HepG2 (cell line): ENCODE results near the gene ASGR1. TPM values are rescaled to one million over a fixed set of nuclear protein-coding genes. Genes with fewer than 3 reads are reported as not detected.

Experiments used
- ATAC-seq: fragments of 200-7000 bp; cut with Tn5 transposase; 3 replicates; pipeline ENCODE4 v1.9.1; 2020; ENCODE audit warnings: mild to moderate bottlenecking, moderate library complexity
- BruUV-seq: library from RNA; stranded (reverse); fragments of 400-500 nt; replicated peaks from 2 replicates; lab custom pipeline; 2021; lab: Mats Ljungman, UMichigan
- CTCF ChIA-PET: fragments of 300-600 bp; formaldehyde crosslinking; extraction: SDS; loops from one replicate; lab custom pipeline; 2021; ENCODE audit warnings: low total read pairs, inconsistent platforms, low intra/inter-chr PET ratio; lab: Yijun Ruan, JAX
- POLR2A ChIA-PET: fragments of 350-600 bp; sonication (Branson Sonifier 250); formaldehyde crosslinking; loops from one replicate; lab custom pipeline; 2020; ENCODE audit warnings: antibody characterized with exemption, inconsistent platforms; lab: Yijun Ruan, JAX
- DNase-seq: peaks from one replicate; pipeline ENCODE4 v3.0.0-alpha.2; 2015; ENCODE audit warnings: low spot score
- FAIRE-seq: peaks from 3 replicates; lab custom pipeline; 2011; peaks lifted over from hg19 to GRCh38; lab: Jason Lieb, UNC
- H2AFZ ChIP-seq: one replicate; pipeline ENCODE4 v1.6.1; 2011; ENCODE audit warnings: low read length, inconsistent platforms
- H3K27ac ChIP-seq: fragments of 300-600 bp; 3 replicates; pipeline ENCODE4 v1.8.0; 2011; ENCODE audit warnings: mixed run types, mild to moderate bottlenecking, mixed read lengths, low read length, inconsistent platforms; ENCODE audit not compliant: insufficient read depth; ENCODE audit errors: extremely low read length
- H3K27me3 ChIP-seq, 2 experiments: fragments of 200-600 bp in 1 of 2; 2 replicates in 1 of 2; 3 replicates in 1 of 2; pipeline versions ENCODE4 v1.6.0 to v1.8.0; 2011; ENCODE audit warnings: low read length in 2 of 2, mild to moderate bottlenecking in 2 of 2, moderate library complexity in 2 of 2, inconsistent platforms in 1 of 2; ENCODE audit not compliant: insufficient read depth in 2 of 2, control insufficient read depth in 1 of 2
- H3K36me3 ChIP-seq, 2 experiments: fragments of 200-600 bp in 1 of 2; replicated peaks in 1 of 2; 2 replicates in 1 of 2; 3 replicates in 1 of 2; pipeline versions ENCODE4 v1.5.1 to v1.8.0; 2011; ENCODE audit warnings: low read length in 2 of 2, inconsistent platforms in 1 of 2; ENCODE audit not compliant: insufficient read depth in 2 of 2, control insufficient read depth in 1 of 2
- H3K4me1 ChIP-seq: 2 replicates; pipeline ENCODE4 v1.5.1; 2012; ENCODE audit warnings: low read length, inconsistent platforms; ENCODE audit not compliant: insufficient read depth
- H3K4me2 ChIP-seq: 2 replicates; pipeline ENCODE4 v1.6.0; 2011; ENCODE audit warnings: low read depth, low read length, inconsistent platforms
- H3K4me3 ChIP-seq, 3 experiments: fragments of 200-600 bp in 1 of 3; sonication (generic), shearing (Covaris generic) in 1 of 3; replicated peaks in 1 of 3; 2 replicates each; pipeline ENCODE4 v1.5.1; 2011 to 2016; ENCODE audit warnings: low read length in 3 of 3, inconsistent platforms in 2 of 3, low read depth in 2 of 3, mild to moderate bottlenecking in 2 of 3, control low read depth in 1 of 3, mixed read lengths in 1 of 3; ENCODE audit not compliant: insufficient read depth in 1 of 3
- H3K79me2 ChIP-seq: one replicate; pipeline ENCODE4 v1.6.1; 2011; ENCODE audit warnings: low read length, inconsistent platforms; ENCODE audit not compliant: insufficient read depth
- H3K9ac ChIP-seq: 2 replicates; pipeline ENCODE4 v1.6.0; 2011; ENCODE audit warnings: mild to moderate bottlenecking, low read depth, low read length, inconsistent platforms; ENCODE audit not compliant: insufficient read depth
- H3K9me3 ChIP-seq: 2 replicates; pipeline ENCODE4 v1.5.1; 2012; ENCODE audit warnings: mild to moderate bottlenecking, low read length
- H4K20me1 ChIP-seq: 2 replicates; pipeline ENCODE4 v1.6.0; 2011; ENCODE audit warnings: inconsistent platforms, mild to moderate bottlenecking, low read length, moderate library complexity; ENCODE audit not compliant: insufficient read depth
- ADNP ChIP-seq: sonication (generic); formaldehyde crosslinking; IDR thresholded peaks from 2 replicates; pipeline ENCODE4 v1.4.0; 2020; ENCODE audit warnings: missing genetic modification reagents
- ATF3 ChIP-seq: sonication (generic); formaldehyde crosslinking; IDR thresholded peaks from 2 replicates; pipeline ENCODE4 v1.4.0; 2020; ENCODE audit warnings: missing genetic modification reagents
- ATF7-NPFF ChIP-seq: sonication (generic); formaldehyde crosslinking; IDR thresholded peaks from 2 replicates; pipeline ENCODE4 v1.8.1; 2023; ENCODE audit warnings: mild to moderate bottlenecking, low read depth, missing genetic modification reagents, moderate library complexity
- CHD2 ChIP-seq: IDR thresholded peaks from 2 replicates; pipeline ENCODE4 v1.6.1; 2011; ENCODE audit warnings: low read depth, low read length, improper control_type of control experiment
- EP300 ChIP-seq, 3 experiments: sonication (generic) in 1 of 3; formaldehyde crosslinking in 1 of 3; IDR thresholded peaks; 2 replicates each; pipeline versions ENCODE4 v1.5.1 to v1.6.1; 2011 to 2020; ENCODE audit warnings: low read depth in 2 of 3, low read length in 2 of 3, borderline replicate concordance in 1 of 3, improper control_type of control experiment in 1 of 3, mild to moderate bottlenecking in 1 of 3, missing genetic modification reagents in 1 of 3, moderate library complexity in 1 of 3
- ETV6 ChIP-seq: sonication (generic); formaldehyde crosslinking; conservative IDR thresholded peaks from 2 replicates; pipeline ENCODE4 v1.4.0; 2020; ENCODE audit warnings: missing genetic modification reagents
- FOXK2 ChIP-seq: fragments of 450-650 bp; IDR thresholded peaks from 2 replicates; pipeline ENCODE4 v1.6.1; 2016
- HOXA7 ChIP-seq: sonication (generic); formaldehyde crosslinking; IDR thresholded peaks from 2 replicates; pipeline ENCODE4 v1.8.1; 2022; ENCODE audit warnings: mild to moderate bottlenecking, missing genetic modification reagents, moderate library complexity
- NCOA2 ChIP-seq: sonication (generic); formaldehyde crosslinking; IDR thresholded peaks from 2 replicates; pipeline ENCODE4 v1.8.0; 2022; ENCODE audit warnings: inconsistent platforms
- PHF21A ChIP-seq: sonication (generic); formaldehyde crosslinking; IDR thresholded peaks from 2 replicates; pipeline ENCODE4 v1.5.0; 2020; ENCODE audit warnings: mild to moderate bottlenecking, missing genetic modification reagents
- PRPF4 ChIP-seq: fragments of 200-400 bp; formaldehyde crosslinking; IDR thresholded peaks from 2 replicates; pipeline ENCODE4 v1.6.1; 2016; ENCODE audit warnings: low read length, low read depth; ENCODE audit not compliant: poor library complexity, severe bottlenecking
- SMC3 ChIP-seq: IDR thresholded peaks from 2 replicates; pipeline ENCODE4 v1.6.1; 2011; ENCODE audit warnings: low read length, improper control_type of control experiment
- STAG1 ChIP-seq: sonication (generic); formaldehyde crosslinking; IDR thresholded peaks from 2 replicates; pipeline ENCODE4 v1.4.0; 2020; ENCODE audit warnings: missing genetic modification reagents
- TAF1 ChIP-seq: sonication (generic); formaldehyde crosslinking; IDR thresholded peaks from 2 replicates; pipeline ENCODE4 v1.4.0; 2020; ENCODE audit warnings: missing genetic modification reagents
- TSC22D2 ChIP-seq: sonication (generic); formaldehyde crosslinking; IDR thresholded peaks from 2 replicates; pipeline ENCODE4 v1.5.1; 2020; ENCODE audit warnings: missing genetic modification reagents, mild to moderate bottlenecking, borderline replicate concordance
- YY1 ChIP-seq: IDR thresholded peaks from 2 replicates; pipeline ENCODE4 v1.6.1; 2011; ENCODE audit warnings: low read length, low read depth, moderate library complexity, mild to moderate bottlenecking; ENCODE audit not compliant: insufficient read depth, insufficient replicate concordance
- ZBTB14 ChIP-seq: sonication (generic); formaldehyde crosslinking; IDR thresholded peaks from 2 replicates; pipeline ENCODE4 v1.4.0; 2020; ENCODE audit warnings: missing genetic modification reagents
- ZBTB42 ChIP-seq: sonication (generic); formaldehyde crosslinking; IDR thresholded peaks from 2 replicates; pipeline ENCODE4 v1.5.0; 2020; ENCODE audit warnings: mild to moderate bottlenecking, missing genetic modification reagents
- ZFP36L1 ChIP-seq: sonication (generic); formaldehyde crosslinking; IDR thresholded peaks from 2 replicates; pipeline ENCODE4 v1.8.0; 2022; ENCODE audit warnings: mild to moderate bottlenecking, missing genetic modification reagents, moderate library complexity
- ZNF274 ChIP-seq: sonication (generic); formaldehyde crosslinking; IDR thresholded peaks from 2 replicates; pipeline ENCODE4 v1.5.1; 2020; ENCODE audit warnings: mild to moderate bottlenecking, missing genetic modification reagents
- ZNF432 ChIP-seq: sonication (generic); formaldehyde crosslinking; IDR thresholded peaks from 2 replicates; pipeline ENCODE4 v1.5.0; 2020; ENCODE audit warnings: missing genetic modification reagents, mild to moderate bottlenecking, borderline replicate concordance
- ZNF580 ChIP-seq: IDR thresholded peaks from 2 replicates; pipeline ENCODE4 v1.6.1; 2016; ENCODE audit warnings: low read depth, borderline replicate concordance
- ZNF761 ChIP-seq: sonication (generic); formaldehyde crosslinking; conservative IDR thresholded peaks from 2 replicates; pipeline ENCODE4 v1.4.0; 2020; ENCODE audit warnings: mild to moderate bottlenecking, missing genetic modification reagents
- ZNF788 ChIP-seq: sonication (generic); formaldehyde crosslinking; IDR thresholded peaks from 2 replicates; pipeline ENCODE4 v1.5.0; 2020; ENCODE audit warnings: mild to moderate bottlenecking, missing genetic modification reagents, borderline replicate concordance
- WGBS: methylation state at CpG from one replicate; pipeline ENCODE4 v1.1.6; 2017; ENCODE audit warnings: low lambda C conversion rate; 5-methylcytosine and 5-hydroxymethylcytosine counted together
- in situ Hi-C: cut with HindIII; loops from 2 replicates; pipeline ENCODE4 v1.10.0; 2017; ENCODE audit warnings: low pct_unique_long_range_greater_than_20kb; ENCODE audit not compliant: extremely low pct_ligation_motif_present
- intact Hi-C: fragments of 100-400 bp; cut with micrococcal nuclease; formaldehyde crosslinking; loops from one replicate; pipeline ENCODE4 v1.10.0; 2022; ENCODE audit not compliant: unreplicated experiment
- polyA plus RNA-seq, 8 experiments: library from polyadenylated mRNA; depleted of rRNA in 3 of 8; stranded (reverse) in 7 of 8; unstranded in 1 of 8; fragments of >200 nt; fragmentation: Illumina TruSeq in 4 of 8; extraction: Trizol in 4 of 8; gene quantifications; 2 replicates each; pipeline versions ENCODE4 v1.2.1 to v1.2.3, GENCODE V29; 2011 to 2016; ENCODE audit warnings: low read depth in 4 of 8, missing spikeins in 1 of 8, mixed read lengths in 1 of 8; ENCODE audit not compliant: insufficient read depth in 1 of 8
- total RNA-seq, 5 experiments: library from RNA; depleted of rRNA; stranded (reverse); fragments of >200 nt; fragmentation: Illumina TruSeq; extraction: Trizol; gene quantifications; 2 replicates each; pipeline ENCODE4 v1.2.3, GENCODE V29; 2016; ENCODE audit warnings: low read depth in 1 of 5

ASGR1 gene
- total and polyA plus RNA-seq, 2 of the 13 experiments (the other 11 are each of a cell fraction or from before 2014, with no cell fraction given) = 353 to 796 TPM

GRCh38 chr17:7137171-7137943 is 41.8 kb downstream of the ASGR1 start:
- Histone ChIP-seq H3K27ac (no peak overlapping the region), H3K27me3 (no peaks in the 10 kb centered on the region), H3K4me3 (peak overlapping the region in 2 of 3 experiments; percentile 34 to 60; a peak in 3 of 6 replicates), H2AFZ (peak overlapping the region; percentile 81), H4K20me1 (no peaks in the 10 kb centered on the region), H3K4me1 (peaks cover 60% of the 10 kb centered on the region), H3K36me3 (no peaks in the 10 kb centered on the region), H3K9me3 (no peaks in the 10 kb centered on the region), H3K79me2 (no peaks in the 10 kb centered on the region), H3K4me2 (peak overlapping the region; percentile 78), H3K9ac (0 out of 2 replicates have a peak overlapping the region, but pooled peaks have one; percentile 21)
- no TSS peak for BruUV-seq
- POLR2A ChIA-PET = interaction anchor here (0.6 to 3.3 kb wide), 12 partner anchors 23 to 116 kb away, joined by 3 to 16 read pairs (median 6); partner anchors contain the start of genes ACADVL, ASGR2, DLG4 and SLC16A13
- CTCF ChIA-PET = interaction anchor here (2.6 to 4.0 kb wide), 2 partner anchors 85 to 91 kb away, joined by 31 to 64 read pairs; no protein-coding TSS in a partner anchor
- DNase-seq = no peak
- peak; percentile 46 for ATAC-seq
- in situ Hi-C loops (loop anchor here (5.0 kb wide), 1 partner anchor 85 kb away; no protein-coding TSS in a partner anchor), intact Hi-C loops (loop anchor here (5.0 kb wide), 2 partner anchors 40 to 50 kb away; partner anchors contain the start of gene ASGR1)
- FAIRE-seq = no peak
- 25% methylated on average over 13 of the region's 13 CpGs for WGBS
- TF ChIP-seq ETV6 (CRISPR knock-in tag) = 0 out of 2 replicates have a peak, but pooled peaks have one; percentile 16
- TF ChIP-seq TSC22D2 (CRISPR knock-in tag) = no peak
- TF ChIP-seq ZNF580 (CRISPR knock-in tag) = no peak
- no peak for TF ChIP-seq NCOA2 (CRISPR knock-in tag)
- TF ChIP-seq SMC3 = no peak
- TF ChIP-seq YY1 = no peak
- peak; percentile 33; the same call in 1 of the 2 replicates for TF ChIP-seq STAG1 (CRISPR knock-in tag)
- TF ChIP-seq ATF7-NPFF (CRISPR knock-in tag) = no peak
- TF ChIP-seq ZNF432 (CRISPR knock-in tag) = no peak
- TF ChIP-seq ZFP36L1 = no peak
- no peak for TF ChIP-seq PRPF4
- TF ChIP-seq TAF1 = no peak
- TF ChIP-seq ZNF761 (CRISPR knock-in tag) = 0 out of 2 replicates have a peak, but pooled peaks have one; percentile 28
- no peak for TF ChIP-seq CHD2
- TF ChIP-seq FOXK2 = no peak
- peak; percentile 44; the same call in 1 of the 2 replicates for TF ChIP-seq PHF21A (CRISPR knock-in tag)
- no peak for TF ChIP-seq ZBTB42 (CRISPR knock-in tag)
- TF ChIP-seq EP300 (IDR thresholded peaks at IDR 0.05; ENCODE audit: low read depth in 2 of 2, low read length in 2 of 2) = no peak
- TF ChIP-seq EP300 (CRISPR knock-in tag; IDR thresholded peaks at IDR 0.05; ENCODE audit: borderline replicate concordance) = no peak
- TF ChIP-seq ZNF274 = no peak
- no peak for TF ChIP-seq HOXA7 (CRISPR knock-in tag)
- TF ChIP-seq ZBTB14 = no peak
- TF ChIP-seq ATF3 = no peak
- TF ChIP-seq ZNF788 = no peak
- TF ChIP-seq ADNP (CRISPR knock-in tag) = no peak
